Measurements from ENCODE around the gene NCF2.

Gene NCF2

GRCh38 chr1:183548116-183548515 lies 42.1 kb downstream of the NCF2 start:
- peak; percentile 43 to 77 for DNase-seq

- no peak for DNase-seq
Observed at GRCh38 chr1:183546427-183546826, 43.8 kb downstream of the NCF2 start.

GRCh38 chr1:183544598-183545297 lies 45.5 kb downstream of the NCF2 start:
- peak; percentile 89 to 94 for DNase-seq

- DNase-seq: peak; percentile 17 to 79
Observed at GRCh38 chr1:183543619-183544204, 46.5 kb downstream of the NCF2 start.

GRCh38 chr1:183537405-183537804 lies 52.9 kb downstream of the NCF2 start:
- no peak for DNase-seq

- DNase-seq: no peak
Observed at GRCh38 chr1:183533617-183534174, 56.6 kb downstream of the NCF2 start.

- no peak for DNase-seq
Observed at GRCh38 chr1:183528577-183528976, 61.7 kb downstream of the NCF2 start.

- no peak for DNase-seq
Observed at GRCh38 chr1:183522104-183522503, 68.2 kb downstream of the NCF2 start.

- DNase-seq: no peak
Observed at GRCh38 chr1:183520379-183520778, 69.9 kb downstream of the NCF2 start.

GRCh38 chr1:183517401-183517800 lies 72.9 kb downstream of the NCF2 start:
- no peak for DNase-seq

GRCh38 chr1:183516725-183517124 lies 73.5 kb downstream of the NCF2 start:
- no peak for DNase-seq

GRCh38 chr1:183515002-183515689 lies 75.1 kb downstream of the NCF2 start:
- no peak for DNase-seq

GRCh38 chr1:183514235-183514634 lies 76.0 kb downstream of the NCF2 start:
- DNase-seq: no peak

GRCh38 chr1:183512450-183512849 lies 77.8 kb downstream of the NCF2 start:
- DNase-seq: no peak

- DNase-seq: no peak
Observed at GRCh38 chr1:183508694-183509093, 81.6 kb downstream of the NCF2 start.

GRCh38 chr1:183506561-183506960 lies 83.7 kb downstream of the NCF2 start:
- DNase-seq: no peak

All from NCI-H524 (cell line).